ENCODE results near the gene DLGAP5. TPM values are rescaled to one million over a fixed set of nuclear protein-coding genes. Genes with fewer than 3 reads are reported as not detected.

The DLGAP5 gene
- total and polyA plus RNA-seq, 2 donors from 2014 or later, result 0.60 TPM; not detected in 1

GRCh38 chr14:55207832-55208231 is 16.4 kb upstream of the DLGAP5 start:
- Histone ChIP-seq H3K4me3 (ENCODE audit: low read length in 3 of 3) (no peak overlapping the region), H3K9ac (ENCODE audit: low read length in 3 of 3) (no peak overlapping the region), H3K4me1 (ENCODE audit: control insufficient read depth in 2 of 3, insufficient read depth in 2 of 3, low read depth in 1 of 3, low read length in 3 of 3) (no peaks in the 10 kb centered on the region), H3K9me3 (ENCODE audit: control insufficient read depth in 2 of 3, insufficient read depth in 1 of 3, low read length in 3 of 3) (no peaks in the 10 kb centered on the region), H3K36me3 (ENCODE audit: control insufficient read depth in 2 of 3, insufficient read depth in 3 of 3, low read length in 3 of 3) (no peaks in the 10 kb centered on the region), H3K27ac (ENCODE audit: low read depth in 2 of 2, low read length in 2 of 2) (no peak overlapping the region), H3K27me3 (ENCODE audit: control insufficient read depth, insufficient read depth, low read length) (no peaks in the 10 kb centered on the region)
- intact Hi-C loops (cut with DNase I), result no loop called here
- TF ChIP-seq CTCF (IDR thresholded peaks at IDR 0.05; ENCODE audit: borderline replicate concordance, extremely low read depth, insufficient read depth), result no peak
- DNase-seq (no peak), FAIRE-seq (no peak)

GRCh38 chr14:55206175-55206693 is 14.8 kb upstream of the DLGAP5 start:
- Histone ChIP-seq H3K4me3 (ENCODE audit: low read length in 3 of 3) (no peak overlapping the region), H3K9me3 (ENCODE audit: control insufficient read depth in 2 of 3, insufficient read depth in 1 of 3, low read length in 3 of 3) (no peaks in the 10 kb centered on the region), H3K27ac (ENCODE audit: low read depth in 2 of 2, low read length in 2 of 2) (no peak overlapping the region), H3K36me3 (ENCODE audit: control insufficient read depth in 2 of 3, insufficient read depth in 3 of 3, low read length in 3 of 3) (no peaks in the 10 kb centered on the region), H3K4me1 (ENCODE audit: control insufficient read depth in 2 of 3, insufficient read depth in 2 of 3, low read depth in 1 of 3, low read length in 3 of 3) (no peaks in the 10 kb centered on the region), H3K27me3 (ENCODE audit: control insufficient read depth, insufficient read depth, low read length) (no peaks in the 10 kb centered on the region), H3K9ac (ENCODE audit: low read length in 3 of 3) (no peak overlapping the region)
- FAIRE-seq, result no peak
- DNase-seq, result no peak
- intact Hi-C loops (cut with DNase I), result no loop called here
- TF ChIP-seq CTCF (IDR thresholded peaks at IDR 0.05; ENCODE audit: borderline replicate concordance, extremely low read depth, insufficient read depth), result no peak

- Histone ChIP-seq H3K9ac (ENCODE audit: low read length in 3 of 3) (no peak overlapping the region), H3K27ac (ENCODE audit: low read depth in 2 of 2, low read length in 2 of 2) (no peak overlapping the region), H3K4me1 (ENCODE audit: control insufficient read depth in 2 of 3, insufficient read depth in 2 of 3, low read depth in 1 of 3, low read length in 3 of 3) (no peaks in the 10 kb centered on the region), H3K9me3 (ENCODE audit: control insufficient read depth in 2 of 3, insufficient read depth in 1 of 3, low read length in 3 of 3) (no peaks in the 10 kb centered on the region), H3K4me3 (ENCODE audit: low read length in 3 of 3) (no peak overlapping the region), H3K36me3 (ENCODE audit: control insufficient read depth in 2 of 3, insufficient read depth in 3 of 3, low read length in 3 of 3) (no peaks in the 10 kb centered on the region), H3K27me3 (ENCODE audit: control insufficient read depth, insufficient read depth, low read length) (no peaks in the 10 kb centered on the region)
- FAIRE-seq (no peak), DNase-seq (no peak)
- intact Hi-C loops (cut with DNase I), result no loop called here
- TF ChIP-seq CTCF (IDR thresholded peaks at IDR 0.05; ENCODE audit: borderline replicate concordance, extremely low read depth, insufficient read depth), result no peak
Observed at GRCh38 chr14:55201219-55202101, 10.1 kb upstream of the DLGAP5 start.

All from kidney (tissue), 14 donors.